ENCODE measurements around the gene RPS27. TPM values are rescaled to one million over a fixed set of nuclear protein-coding genes. Genes with fewer than 3 reads are reported as not detected.

RPS27 gene
- total and polyA plus RNA-seq, 2 of the 13 experiments (the other 11 are each of a cell fraction or from before 2014, with no cell fraction given) = 3,737 to 9,964 TPM

GRCh38 chr1:153958111-153958960 is 32.2 kb upstream of the RPS27 start, which contains the start of gene CRTC2 (continued):
- no peak for TF ChIP-seq NFIB (CRISPR knock-in tag; IDR thresholded peaks at IDR 0.05; ENCODE audit: borderline replicate concordance)
- TF ChIP-seq, protein P1, sequence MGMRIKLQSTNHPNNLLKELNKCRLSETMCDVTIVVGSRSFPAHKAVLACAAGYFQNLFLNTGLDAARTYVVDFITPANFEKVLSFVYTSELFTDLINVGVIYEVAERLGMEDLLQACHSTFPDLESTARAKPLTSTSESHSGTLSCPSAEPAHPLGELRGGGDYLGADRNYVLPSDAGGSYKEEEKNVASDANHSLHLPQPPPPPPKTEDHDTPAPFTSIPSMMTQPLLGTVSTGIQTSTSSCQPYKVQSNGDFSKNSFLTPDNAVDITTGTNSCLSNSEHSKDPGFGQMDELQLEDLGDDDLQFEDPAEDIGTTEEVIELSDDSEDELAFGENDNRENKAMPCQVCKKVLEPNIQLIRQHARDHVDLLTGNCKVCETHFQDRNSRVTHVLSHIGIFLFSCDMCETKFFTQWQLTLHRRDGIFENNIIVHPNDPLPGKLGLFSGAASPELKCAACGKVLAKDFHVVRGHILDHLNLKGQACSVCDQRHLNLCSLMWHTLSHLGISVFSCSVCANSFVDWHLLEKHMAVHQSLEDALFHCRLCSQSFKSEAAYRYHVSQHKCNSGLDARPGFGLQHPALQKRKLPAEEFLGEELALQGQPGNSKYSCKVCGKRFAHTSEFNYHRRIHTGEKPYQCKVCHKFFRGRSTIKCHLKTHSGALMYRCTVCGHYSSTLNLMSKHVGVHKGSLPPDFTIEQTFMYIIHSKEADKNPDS (CRISPR knock-in tag; IDR thresholded peaks at IDR 0.05) = no peak
- no peak for TF ChIP-seq ZNF557 (CRISPR knock-in tag; IDR thresholded peaks at IDR 0.05)
- TF ChIP-seq MTA1 (CRISPR knock-in tag; IDR thresholded peaks at IDR 0.05; ENCODE audit: borderline replicate concordance) = no peak
- TF ChIP-seq, protein P2, sequence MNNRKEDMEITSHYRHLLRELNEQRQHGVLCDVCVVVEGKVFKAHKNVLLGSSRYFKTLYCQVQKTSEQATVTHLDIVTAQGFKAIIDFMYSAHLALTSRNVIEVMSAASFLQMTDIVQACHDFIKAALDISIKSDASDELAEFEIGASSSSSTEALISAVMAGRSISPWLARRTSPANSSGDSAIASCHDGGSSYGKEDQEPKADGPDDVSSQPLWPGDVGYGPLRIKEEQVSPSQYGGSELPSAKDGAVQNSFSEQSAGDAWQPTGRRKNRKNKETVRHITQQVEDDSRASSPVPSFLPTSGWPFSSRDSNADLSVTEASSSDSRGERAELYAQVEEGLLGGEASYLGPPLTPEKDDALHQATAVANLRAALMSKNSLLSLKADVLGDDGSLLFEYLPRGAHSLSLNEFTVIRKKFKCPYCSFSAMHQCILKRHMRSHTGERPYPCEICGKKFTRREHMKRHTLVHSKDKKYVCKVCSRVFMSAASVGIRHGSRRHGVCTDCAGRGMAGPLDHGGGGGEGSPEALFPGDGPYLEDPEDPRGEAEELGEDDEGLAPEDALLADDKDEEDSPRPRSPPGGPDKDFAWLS (CRISPR knock-in tag; IDR thresholded peaks at IDR 0.05; ENCODE audit: borderline replicate concordance) = no peak
- TF ChIP-seq, protein P3, sequence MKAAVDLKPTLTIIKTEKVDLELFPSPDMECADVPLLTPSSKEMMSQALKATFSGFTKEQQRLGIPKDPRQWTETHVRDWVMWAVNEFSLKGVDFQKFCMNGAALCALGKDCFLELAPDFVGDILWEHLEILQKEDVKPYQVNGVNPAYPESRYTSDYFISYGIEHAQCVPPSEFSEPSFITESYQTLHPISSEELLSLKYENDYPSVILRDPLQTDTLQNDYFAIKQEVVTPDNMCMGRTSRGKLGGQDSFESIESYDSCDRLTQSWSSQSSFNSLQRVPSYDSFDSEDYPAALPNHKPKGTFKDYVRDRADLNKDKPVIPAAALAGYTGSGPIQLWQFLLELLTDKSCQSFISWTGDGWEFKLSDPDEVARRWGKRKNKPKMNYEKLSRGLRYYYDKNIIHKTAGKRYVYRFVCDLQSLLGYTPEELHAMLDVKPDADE (CRISPR knock-in tag; IDR thresholded peaks at IDR 0.05) = 0 out of 2 replicates have a peak, but pooled peaks have one; percentile 59
- TF ChIP-seq ZNF770 (CRISPR knock-in tag; IDR thresholded peaks at IDR 0.05) = peak; percentile 90
- TF ChIP-seq U2AF2 (IDR thresholded peaks at IDR 0.05; ENCODE audit: low read depth, low read length) = no peak
- TF ChIP-seq REXO4 (CRISPR knock-in tag; IDR thresholded peaks at IDR 0.05; ENCODE audit: borderline replicate concordance) = no peak
- TF ChIP-seq ZNF546 (CRISPR knock-in tag; conservative IDR thresholded peaks at IDR 0.05) = no peak
- peak; percentile 43; the same call in 1 of the 2 replicates for TF ChIP-seq FOXJ3 (CRISPR knock-in tag; IDR thresholded peaks at IDR 0.05; ENCODE audit: borderline replicate concordance)
- no peak for TF ChIP-seq RNF2 (conservative IDR thresholded peaks at IDR 0.05; ENCODE audit: low read depth)
- TF ChIP-seq NBN (conservative IDR thresholded peaks at IDR 0.05) = no peak
- TF ChIP-seq STAT5B (CRISPR knock-in tag; IDR thresholded peaks at IDR 0.05) = no peak
- TF ChIP-seq MYC (CRISPR knock-in tag; IDR thresholded peaks at IDR 0.05; ENCODE audit: borderline replicate concordance) = peak; percentile 65
- no peak for TF ChIP-seq TAF15 (IDR thresholded peaks at IDR 0.05; ENCODE audit: low read depth, low read length, poor library complexity, severe bottlenecking)
- TF ChIP-seq PBX3 (CRISPR knock-in tag; IDR thresholded peaks at IDR 0.05; ENCODE audit: borderline replicate concordance) = no peak
- TF ChIP-seq, protein P4, sequence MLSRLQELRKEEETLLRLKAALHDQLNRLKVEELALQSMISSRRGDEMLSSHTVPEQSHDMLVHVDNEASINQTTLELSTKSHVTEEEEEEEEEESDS (CRISPR knock-in tag; IDR thresholded peaks at IDR 0.05; ENCODE audit: borderline replicate concordance) = no peak
- peak; percentile 83 for TF ChIP-seq HDAC1 (CRISPR knock-in tag; IDR thresholded peaks at IDR 0.05)
- no peak for TF ChIP-seq ZNF446 (CRISPR knock-in tag; IDR thresholded peaks at IDR 0.05)
- no peak for TF ChIP-seq ZNF672 (CRISPR knock-in tag; IDR thresholded peaks at IDR 0.05)
